ENCODE data around the gene MBD4. TPM values are rescaled to one million over a fixed set of nuclear protein-coding genes. Genes with fewer than 3 reads are reported as not detected.

The MBD4 gene
- total and polyA plus RNA-seq, 2 donors (not counting 1 experiment from before 2014, with no cell fraction given), result 95.7 to 140 TPM

DNA sequence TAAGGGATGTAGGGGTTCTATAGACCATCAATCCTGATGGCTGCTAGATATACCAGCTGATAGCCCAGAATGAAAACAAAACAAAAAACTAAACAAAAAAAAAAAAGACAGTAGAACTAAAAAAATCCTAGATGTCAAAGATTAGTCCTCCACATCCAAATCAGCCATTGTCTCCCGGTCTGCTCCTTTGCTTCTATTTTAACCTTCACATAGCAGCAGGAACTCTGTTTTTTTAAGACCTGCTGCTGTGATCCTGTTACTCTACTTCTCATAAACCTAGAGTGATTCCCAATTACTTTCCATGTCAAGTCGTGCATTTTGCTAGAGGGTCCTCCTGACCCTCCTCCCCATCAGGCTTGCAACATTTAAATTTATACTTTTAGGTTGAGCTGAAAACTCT, 2.7 kb upstream of the MBD4 start:
- H3K27me3 Mint-ChIP-seq, result no peaks in the 10 kb centered on the region
- ChIA-PET POLR2A (interaction anchor here (0.7 kb wide), 1 partner anchor 14 kb away, joined by 3 read pairs; the partner anchor contains the start of gene EFCAB12), CTCF (interaction anchor here (0.7 kb wide), 1 partner anchor 535 kb away, joined by 3 read pairs; no protein-coding TSS in a partner anchor)
- H3K4me1 ChIP-seq (ENCODE audit: control insufficient read depth in 2 of 2, insufficient read depth in 2 of 2, low read length in 2 of 2), result peaks cover 22 to 23% of the 10 kb centered on the region in 2 donors
- H4K20me1 ChIP-seq (ENCODE audit: control insufficient read depth, insufficient read depth, low read length, poor library complexity, severe bottlenecking), result no peaks in the 10 kb centered on the region
- DNase-seq (no peak), ATAC-seq (ENCODE audit: low read depth) (no peak)
- no peak overlapping the region for H3K4me3 Mint-ChIP-seq
- no peak overlapping the region for H3K27ac ChIP-seq (ENCODE audit: low read length in 2 of 2)
- H3K27ac Mint-ChIP-seq, result peak overlapping the region; percentile 28
- no peaks in the 10 kb centered on the region for H3K27me3 ChIP-seq (replicated peaks in 1 of 4; ENCODE audit: control extremely low read depth in 1 of 4, control insufficient read depth in 3 of 4, insufficient read depth in 4 of 4, low read length in 3 of 4)
- intact Hi-C loops (cut with micrococcal nuclease), result loop anchor here (5.0 kb wide), 4 partner anchors 165 to 385 kb away; partner anchors contain the start of gene PLXND1
- H3K4me3 ChIP-seq (ENCODE audit: control extremely low read depth in 1 of 5, extremely low read depth in 1 of 5, insufficient read depth in 1 of 5, low read depth in 2 of 5, low read length in 4 of 5), result no peak overlapping the region
- no peaks in the 10 kb centered on the region for H3K9me3 Mint-ChIP-seq (ENCODE audit: insufficient read depth)
- no peaks in the 10 kb centered on the region for H3K9me3 ChIP-seq (ENCODE audit: control extremely low read depth in 1 of 3, control insufficient read depth in 2 of 3, insufficient read depth in 1 of 3, low read length in 2 of 3)
- H2AFZ ChIP-seq (ENCODE audit: insufficient read depth, low read depth, low read length, poor library complexity, severe bottlenecking), result no peak overlapping the region
- no peak overlapping the region for H3K9ac ChIP-seq (ENCODE audit: low read length)
- TF ChIP-seq, protein P1, sequence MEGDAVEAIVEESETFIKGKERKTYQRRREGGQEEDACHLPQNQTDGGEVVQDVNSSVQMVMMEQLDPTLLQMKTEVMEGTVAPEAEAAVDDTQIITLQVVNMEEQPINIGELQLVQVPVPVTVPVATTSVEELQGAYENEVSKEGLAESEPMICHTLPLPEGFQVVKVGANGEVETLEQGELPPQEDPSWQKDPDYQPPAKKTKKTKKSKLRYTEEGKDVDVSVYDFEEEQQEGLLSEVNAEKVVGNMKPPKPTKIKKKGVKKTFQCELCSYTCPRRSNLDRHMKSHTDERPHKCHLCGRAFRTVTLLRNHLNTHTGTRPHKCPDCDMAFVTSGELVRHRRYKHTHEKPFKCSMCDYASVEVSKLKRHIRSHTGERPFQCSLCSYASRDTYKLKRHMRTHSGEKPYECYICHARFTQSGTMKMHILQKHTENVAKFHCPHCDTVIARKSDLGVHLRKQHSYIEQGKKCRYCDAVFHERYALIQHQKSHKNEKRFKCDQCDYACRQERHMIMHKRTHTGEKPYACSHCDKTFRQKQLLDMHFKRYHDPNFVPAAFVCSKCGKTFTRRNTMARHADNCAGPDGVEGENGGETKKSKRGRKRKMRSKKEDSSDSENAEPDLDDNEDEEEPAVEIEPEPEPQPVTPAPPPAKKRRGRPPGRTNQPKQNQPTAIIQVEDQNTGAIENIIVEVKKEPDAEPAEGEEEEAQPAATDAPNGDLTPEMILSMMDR (IDR thresholded peaks at IDR 0.05), result no peak
- no peak for TF ChIP-seq EZH2 (IDR thresholded peaks at IDR 0.05; ENCODE audit: borderline replicate concordance, insufficient read depth, low read depth, low read length, poor library complexity, severe bottlenecking)
- H3K36me3 ChIP-seq (replicated peaks in 1 of 2; ENCODE audit: control extremely low read depth in 1 of 2, control insufficient read depth in 1 of 2, extremely low read depth in 1 of 2, insufficient read depth in 2 of 2, low read length in 1 of 2), result peaks cover 0 to 9% of the 10 kb centered on the region in 2 experiments
- peaks cover 73% of the 10 kb centered on the region for H3K79me2 ChIP-seq (ENCODE audit: control insufficient read depth, insufficient read depth, low read length)
- 79% methylated on average over 2 of the region's 2 CpGs for WGBS (ENCODE audit: insufficient coverage)
- peaks cover 32% of the 10 kb centered on the region for H3K4me1 Mint-ChIP-seq
- H3K4me2 ChIP-seq (replicated peaks; ENCODE audit: low read depth, low read length, poor library complexity, severe bottlenecking), result no peak overlapping the region

DNA sequence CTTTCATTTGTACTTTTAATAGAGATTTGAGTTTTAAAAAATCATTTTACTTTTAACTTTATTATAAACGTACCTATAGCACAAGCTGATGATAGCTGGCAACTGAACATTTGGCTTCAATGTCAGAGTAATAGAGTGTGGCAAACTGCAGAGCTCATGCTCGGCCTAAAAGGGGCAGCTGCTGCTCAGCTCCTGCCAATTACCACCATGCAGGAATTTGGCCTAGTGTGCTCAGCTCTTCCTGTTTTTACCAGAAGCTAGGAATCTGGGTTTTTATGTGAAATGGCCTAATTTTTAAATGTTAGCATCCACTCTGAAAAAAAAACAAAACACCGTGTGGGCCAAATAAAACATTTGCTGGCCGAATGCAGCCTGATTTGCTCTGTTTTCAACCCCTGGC, 2.0 kb upstream of the MBD4 start:
- WGBS (ENCODE audit: insufficient coverage), result 69% methylated on average over 3 of the region's 4 CpGs
- H3K9me3 Mint-ChIP-seq (ENCODE audit: insufficient read depth), result no peaks in the 10 kb centered on the region
- no peak overlapping the region for H3K4me3 Mint-ChIP-seq
- Histone ChIP-seq H3K9ac (ENCODE audit: low read length) (no peak overlapping the region), H4K20me1 (ENCODE audit: control insufficient read depth, insufficient read depth, low read length, poor library complexity, severe bottlenecking) (no peaks in the 10 kb centered on the region), H2AFZ (ENCODE audit: insufficient read depth, low read depth, low read length, poor library complexity, severe bottlenecking) (no peak overlapping the region), H3K27me3 (replicated peaks in 1 of 4; ENCODE audit: control extremely low read depth in 1 of 4, control insufficient read depth in 3 of 4, insufficient read depth in 4 of 4, low read length in 3 of 4) (no peaks in the 10 kb centered on the region), H3K4me2 (replicated peaks; ENCODE audit: low read depth, low read length, poor library complexity, severe bottlenecking) (no peak overlapping the region), H3K9me3 (ENCODE audit: control extremely low read depth in 1 of 3, control insufficient read depth in 2 of 3, insufficient read depth in 1 of 3, low read length in 2 of 3) (no peaks in the 10 kb centered on the region), H3K4me3 (ENCODE audit: control extremely low read depth in 1 of 5, extremely low read depth in 1 of 5, insufficient read depth in 1 of 5, low read depth in 2 of 5, low read length in 4 of 5) (no peak overlapping the region), H3K27ac (ENCODE audit: low read length in 2 of 2) (peak overlapping the region in 1 of 2 donors; percentile 23), H3K4me1 (ENCODE audit: control insufficient read depth in 2 of 2, insufficient read depth in 2 of 2, low read length in 2 of 2) (peaks cover 29 to 30% of the 10 kb centered on the region in 2 donors), H3K36me3 (replicated peaks in 1 of 2; ENCODE audit: control extremely low read depth in 1 of 2, control insufficient read depth in 1 of 2, extremely low read depth in 1 of 2, insufficient read depth in 2 of 2, low read length in 1 of 2) (peaks cover 0 to 16% of the 10 kb centered on the region in 2 experiments), H3K79me2 (ENCODE audit: control insufficient read depth, insufficient read depth, low read length) (peaks cover 76% of the 10 kb centered on the region)
- ATAC-seq (ENCODE audit: low read depth) (no peak), DNase-seq (no peak)
- H3K4me1 Mint-ChIP-seq, result peaks cover 37% of the 10 kb centered on the region
- intact Hi-C loops (cut with micrococcal nuclease), result loop anchor here (5.0 kb wide), 4 partner anchors 166 to 386 kb away; partner anchors contain the start of gene PLXND1
- H3K27me3 Mint-ChIP-seq, result no peaks in the 10 kb centered on the region
- POLR2A ChIA-PET, result no interaction called here
- TF ChIP-seq, protein P1 (IDR thresholded peaks at IDR 0.05), result no peak
- no peak for TF ChIP-seq EZH2 (IDR thresholded peaks at IDR 0.05; ENCODE audit: borderline replicate concordance, insufficient read depth, low read depth, low read length, poor library complexity, severe bottlenecking)
- no peak overlapping the region for H3K27ac Mint-ChIP-seq
- CTCF ChIA-PET, result interaction anchor here (0.7 kb wide), 1 partner anchor 534 kb away, joined by 3 read pairs; no protein-coding TSS in a partner anchor
